Spleen (tissue), 11 donors: Measurements from ENCODE around the gene RECK. TPM values are rescaled to one million over a fixed set of nuclear protein-coding genes. Genes with fewer than 3 reads are reported as not detected.
A peak's percentile ranks its signal among the peaks of the same experiment; 100 is the strongest.

ENCODE experiments used
- DNase-seq: peaks from one replicate; pipeline ENCODE4 v3.0.0-alpha.2; 2020
- H3K27ac ChIP-seq, 8 donors: fragments of 200-600 bp; sonication (generic) in 7 of 8; 1 replicate in 4 of 8; 2 replicates in 4 of 8; pipeline versions ENCODE4 v1.5.0 to v1.8.0; 2016 to 2021; ENCODE audit warnings: inconsistent platforms in 4 of 8, mild to moderate bottlenecking in 4 of 8, moderate library complexity in 1 of 8
- H3K27me3 ChIP-seq, 7 donors: fragments of 200-600 bp; sonication (generic) in 6 of 7; replicated peaks in 1 of 7; 1 replicate in 4 of 7; 2 replicates in 3 of 7; pipeline versions ENCODE4 v1.5.0 to v1.8.0; 2016 to 2021; ENCODE audit warnings: inconsistent platforms in 3 of 7, mild to moderate bottlenecking in 1 of 7
- H3K36me3 ChIP-seq, 6 donors: fragments of 200-600 bp; sonication (generic) in 5 of 6; 1 replicate in 4 of 6; 2 replicates in 2 of 6; pipeline versions ENCODE4 v1.5.0 to v1.8.0; 2016 to 2021; ENCODE audit warnings: inconsistent platforms in 2 of 6
- H3K4me1 ChIP-seq, 6 donors: fragments of 200-600 bp; sonication (generic) in 5 of 6; 1 replicate in 3 of 6; 2 replicates in 3 of 6; pipeline versions ENCODE4 v1.5.0 to v1.8.0; 2016 to 2021; ENCODE audit warnings: inconsistent platforms in 3 of 6
- H3K4me3 ChIP-seq, 8 donors: fragments of 200-600 bp; sonication (generic) in 7 of 8; 1 replicate in 4 of 8; 2 replicates in 4 of 8; pipeline versions ENCODE4 v1.5.0 to v1.8.0; 2016 to 2021; ENCODE audit warnings: inconsistent platforms in 4 of 8, mild to moderate bottlenecking in 4 of 8, moderate library complexity in 2 of 8
- H3K9me3 ChIP-seq, 8 donors: fragments of 200-600 bp; sonication (generic) in 7 of 8; 1 replicate in 4 of 8; 2 replicates in 4 of 8; pipeline versions ENCODE4 v1.5.0 to v1.8.0; 2016 to 2021; ENCODE audit warnings: inconsistent platforms in 4 of 8
- POLR2A ChIP-seq, 3 donors: fragments of 450-650 bp; IDR thresholded peaks; one replicate each; pipeline ENCODE4 v1.5.1; 2017; ENCODE audit warnings: antibody characterized with exemption in 3 of 3, mild to moderate bottlenecking in 1 of 3
- POLR2AphosphoS5 ChIP-seq, 3 donors: sonication (generic); formaldehyde crosslinking; IDR thresholded peaks; one replicate each; pipeline ENCODE4 v1.5.1; 2017; ENCODE audit warnings: antibody characterized with exemption in 3 of 3
- WGBS, 5 donors: extraction: QIAGEN DNeasy Blood & Tissue Kit in 3 of 5; methylation state at CpG; one replicate each; pipeline versions ENCODE4 v1.1.5 to v1.1.7; 2013 to 2018; 5-methylcytosine and 5-hydroxymethylcytosine counted together
- intact Hi-C: fragments of 100-400 bp; cut with DNase I; formaldehyde crosslinking; loops from one replicate; pipeline ENCODE4 v1.15.0; 2023; ENCODE audit warnings: low total_unique reads
- polyA plus RNA-seq, 3 donors: library from polyadenylated mRNA; stranded (reverse); fragments of 200-250 nt; gene quantifications; one replicate each; pipeline ENCODE4 v1.2.1, GENCODE V29; 2013
- total RNA-seq, 7 donors: library from RNA; depleted of rRNA in 3 of 7; stranded (reverse); fragments of >200 nt in 3 of 7; fragmentation: NEBNext Ultra II Directional in 4 of 7; extraction: Animal tissue kit (Norgen Biotek cat#: 25700) in 4 of 7; gene quantifications; one replicate each; pipeline versions ENCODE4 v1.1.0 to v1.2.1, GENCODE V29; 2016 to 2021
- TF ChIP-seq, protein P1 (sequence below), 11 experiments: fragments of 200-600 bp in 7 of 11; fragments of 450-650 bp in 4 of 11; sonication (generic) in 4 of 11; IDR thresholded peaks in 8 of 11; conservative IDR thresholded peaks in 3 of 11; 1 replicate in 7 of 11; 2 replicates in 4 of 11; pipeline versions ENCODE4 v1.4.0 to v1.8.0; 2016 to 2021; ENCODE audit warnings: antibody characterized with exemption in 11 of 11, inconsistent platforms in 4 of 11, mild to moderate bottlenecking in 1 of 11
- donor health status: healthy with polysubstance abuse.
- donor health status: DM: no; HTN: no; CAD: no; lungs with moderate emphysema.
- donor health status: DM: no; HTN: no; CAD: no.
- donor health status: Bipolar disorder and iron deficiency.
- donor health status: healthy.
- donor health status: DM: no; HTN: no; CAD: no.
- donor health status: DM: yes; HTN: yes; CAD: no.

Gene RECK
- total and polyA plus RNA-seq, 10 donors = 2.7 to 16.0 (median 9.8) TPM

DNA sequence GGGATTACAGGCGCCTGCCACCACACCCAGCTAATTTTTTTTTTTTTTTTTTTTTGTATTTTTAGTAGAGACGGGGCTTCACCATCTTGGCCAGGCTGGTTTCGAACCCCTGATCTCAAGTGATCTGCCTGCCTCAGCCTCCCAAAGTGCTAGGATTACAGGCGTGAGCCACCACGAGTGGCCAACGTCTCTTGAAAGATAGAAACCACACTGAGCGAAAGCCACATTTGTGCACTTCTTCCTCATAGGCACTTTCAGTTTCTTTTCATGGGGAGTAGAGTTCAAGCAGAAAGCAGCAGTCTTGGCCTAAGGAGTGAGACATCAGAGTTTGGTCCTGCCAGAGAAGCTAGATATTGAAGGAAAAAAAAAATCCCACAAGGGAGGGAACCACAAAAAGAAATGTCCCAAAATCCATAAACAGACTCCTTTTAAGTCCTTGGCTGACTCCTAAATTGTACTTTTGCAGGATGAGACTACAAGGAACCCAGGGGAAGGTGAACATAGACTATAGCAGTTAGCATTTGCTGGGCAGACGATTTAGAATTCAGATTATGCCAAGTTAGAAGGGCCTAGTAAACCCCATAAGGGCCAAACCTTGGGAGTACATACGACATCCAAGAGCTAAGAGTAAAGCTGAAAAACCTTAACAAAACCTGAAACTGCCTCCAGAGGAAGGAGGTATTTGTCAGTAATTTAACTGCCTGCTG, 55.9 kb downstream of the RECK start:
- H3K4me3 ChIP-seq = peak overlapping the region in 1 of 8 donors; percentile 26
- H3K9me3 ChIP-seq = no peaks in the 10 kb centered on the region
- WGBS, 5 donors = 55 to 69% (median 65%) methylated on average over 9 of the region's 9 CpGs
- no peaks in the 10 kb centered on the region for H3K27me3 ChIP-seq
- intact Hi-C loops = no loop called here
- peaks cover 0 to 23% (median 11%) of the 10 kb centered on the region in 6 donors for H3K4me1 ChIP-seq
- no peaks in the 10 kb centered on the region for H3K36me3 ChIP-seq
- H3K27ac ChIP-seq = peak overlapping the region in 6 of 8 donors; percentile 30 to 78 (median 66)
- no peak for DNase-seq
- peak in 1 of 3 donors; percentile 39 for TF ChIP-seq POLR2AphosphoS5 (IDR thresholded peaks at IDR 0.05)
- TF ChIP-seq, protein P1, sequence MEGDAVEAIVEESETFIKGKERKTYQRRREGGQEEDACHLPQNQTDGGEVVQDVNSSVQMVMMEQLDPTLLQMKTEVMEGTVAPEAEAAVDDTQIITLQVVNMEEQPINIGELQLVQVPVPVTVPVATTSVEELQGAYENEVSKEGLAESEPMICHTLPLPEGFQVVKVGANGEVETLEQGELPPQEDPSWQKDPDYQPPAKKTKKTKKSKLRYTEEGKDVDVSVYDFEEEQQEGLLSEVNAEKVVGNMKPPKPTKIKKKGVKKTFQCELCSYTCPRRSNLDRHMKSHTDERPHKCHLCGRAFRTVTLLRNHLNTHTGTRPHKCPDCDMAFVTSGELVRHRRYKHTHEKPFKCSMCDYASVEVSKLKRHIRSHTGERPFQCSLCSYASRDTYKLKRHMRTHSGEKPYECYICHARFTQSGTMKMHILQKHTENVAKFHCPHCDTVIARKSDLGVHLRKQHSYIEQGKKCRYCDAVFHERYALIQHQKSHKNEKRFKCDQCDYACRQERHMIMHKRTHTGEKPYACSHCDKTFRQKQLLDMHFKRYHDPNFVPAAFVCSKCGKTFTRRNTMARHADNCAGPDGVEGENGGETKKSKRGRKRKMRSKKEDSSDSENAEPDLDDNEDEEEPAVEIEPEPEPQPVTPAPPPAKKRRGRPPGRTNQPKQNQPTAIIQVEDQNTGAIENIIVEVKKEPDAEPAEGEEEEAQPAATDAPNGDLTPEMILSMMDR (IDR thresholded peaks at IDR 0.05 in 8 of 11, conservative IDR thresholded peaks at IDR 0.05 in 3 of 11) = no peak

DNA sequence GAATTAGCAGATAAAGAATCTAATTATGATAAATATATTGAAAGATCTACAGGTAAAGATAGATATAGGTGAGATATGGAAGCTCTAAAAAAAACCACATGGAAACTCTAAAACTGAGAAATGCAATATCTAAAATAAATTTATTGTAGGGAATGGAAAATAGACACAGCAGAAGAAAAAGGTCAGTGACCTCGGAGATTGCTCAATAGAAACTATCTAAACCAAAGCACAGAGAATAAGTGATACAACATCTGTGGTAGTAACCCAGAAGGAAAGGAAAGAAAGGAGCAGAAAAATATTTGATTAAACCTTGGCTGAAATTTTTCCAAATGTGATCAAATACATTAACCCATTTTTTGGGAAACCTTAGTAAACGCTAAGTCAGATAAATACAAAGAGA, 56.7 kb downstream of the RECK start:
- peaks cover 0 to 23% (median 11%) of the 10 kb centered on the region in 6 donors for H3K4me1 ChIP-seq
- no peaks in the 10 kb centered on the region for H3K36me3 ChIP-seq
- H3K4me3 ChIP-seq = no peak overlapping the region
- H3K9me3 ChIP-seq = no peaks in the 10 kb centered on the region
- intact Hi-C loops = no loop called here
- peak overlapping the region in 3 of 8 donors; percentile 60 to 78 (median 67) for H3K27ac ChIP-seq
- no peaks in the 10 kb centered on the region for H3K27me3 ChIP-seq
- 83 to 95% (median 86%) methylated on average over 2 of the region's 2 CpGs for WGBS, 5 donors
- TF ChIP-seq, protein P1 (IDR thresholded peaks at IDR 0.05 in 8 of 11, conservative IDR thresholded peaks at IDR 0.05 in 3 of 11) = no peak
- TF ChIP-seq POLR2AphosphoS5 (IDR thresholded peaks at IDR 0.05) (no peak), POLR2A (IDR thresholded peaks at IDR 0.05) (no peak)
- DNase-seq = no peak

DNA sequence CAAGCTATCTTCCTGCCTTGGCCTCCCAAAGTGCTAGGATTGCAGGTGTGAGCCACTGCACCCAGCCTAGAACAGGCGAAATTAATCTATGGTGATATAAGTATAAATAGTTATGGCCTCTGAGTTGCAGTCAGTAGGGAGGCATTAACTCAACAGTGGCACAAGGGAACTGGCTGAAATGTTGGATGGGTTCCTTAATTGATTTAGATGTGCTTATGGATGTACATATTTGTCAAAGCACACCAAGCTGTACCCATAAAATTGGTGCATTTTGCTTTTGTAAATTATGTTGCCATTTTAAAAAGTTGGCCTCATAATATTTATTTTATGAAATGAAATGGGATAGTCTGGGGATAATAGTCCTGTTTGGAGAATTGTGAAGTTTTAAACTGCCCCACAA, 63.0 kb downstream of the RECK start:
- Histone ChIP-seq H3K4me1 (peaks cover 0 to 9% (median 6%) of the 10 kb centered on the region in 6 donors), H3K36me3 (no peaks in the 10 kb centered on the region), H3K4me3 (no peak overlapping the region), H3K27me3 (no peaks in the 10 kb centered on the region), H3K27ac (no peak overlapping the region), H3K9me3 (no peaks in the 10 kb centered on the region)
- TF ChIP-seq POLR2AphosphoS5 (IDR thresholded peaks at IDR 0.05) (no peak), POLR2A (IDR thresholded peaks at IDR 0.05) (no peak)
- TF ChIP-seq, protein P1 (IDR thresholded peaks at IDR 0.05 in 8 of 11, conservative IDR thresholded peaks at IDR 0.05 in 3 of 11) = no peak
- WGBS, 5 donors = 87 to 100% (median 94%) methylated on average over 1 of the region's 1 CpG
- intact Hi-C loops = no loop called here
- DNase-seq = no peak

DNA sequence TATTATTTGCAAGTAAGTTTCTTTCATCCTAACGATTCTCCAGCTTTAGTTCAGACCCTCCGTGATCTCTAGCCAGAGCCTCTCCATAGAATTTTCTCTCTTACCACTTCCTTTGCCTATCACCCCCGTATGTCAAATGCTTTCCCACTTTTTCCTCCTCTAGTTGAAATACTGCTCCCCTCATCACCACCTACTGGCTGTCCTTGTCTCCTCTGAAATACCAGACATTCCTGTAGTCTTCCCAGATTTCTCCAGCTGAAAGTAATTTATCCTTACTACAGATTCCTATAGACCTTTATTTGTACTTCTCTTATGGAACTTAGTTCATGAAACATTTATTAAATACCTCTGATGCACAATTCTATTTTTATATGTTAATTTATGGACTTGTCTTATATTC, 63.8 kb downstream of the RECK start:
- Histone ChIP-seq H3K9me3 (no peaks in the 10 kb centered on the region), H3K27ac (no peak overlapping the region), H3K36me3 (peaks cover 0 to 2% (median 0%) of the 10 kb centered on the region in 6 donors), H3K4me3 (no peak overlapping the region), H3K4me1 (peaks cover 0 to 9% (median 6%) of the 10 kb centered on the region in 6 donors), H3K27me3 (no peaks in the 10 kb centered on the region)
- intact Hi-C loops = no loop called here
- TF ChIP-seq POLR2AphosphoS5 (IDR thresholded peaks at IDR 0.05) = no peak
- no peak for TF ChIP-seq POLR2A (IDR thresholded peaks at IDR 0.05)
- TF ChIP-seq, protein P1 (IDR thresholded peaks at IDR 0.05 in 8 of 11, conservative IDR thresholded peaks at IDR 0.05 in 3 of 11) = no peak
- WGBS, 5 donors = 74 to 84% (median 82%) methylated on average over 3 of the region's 3 CpGs
- DNase-seq = no peak
